ENCODE measurements around the gene PHYHD1. TPM values are rescaled to one million over a fixed set of nuclear protein-coding genes. Genes with fewer than 3 reads are reported as not detected.

Gene PHYHD1
- total RNA-seq, 4 donors from 2014 or later: 9.6 to 27.1 (median 25.4) TPM

DNA sequence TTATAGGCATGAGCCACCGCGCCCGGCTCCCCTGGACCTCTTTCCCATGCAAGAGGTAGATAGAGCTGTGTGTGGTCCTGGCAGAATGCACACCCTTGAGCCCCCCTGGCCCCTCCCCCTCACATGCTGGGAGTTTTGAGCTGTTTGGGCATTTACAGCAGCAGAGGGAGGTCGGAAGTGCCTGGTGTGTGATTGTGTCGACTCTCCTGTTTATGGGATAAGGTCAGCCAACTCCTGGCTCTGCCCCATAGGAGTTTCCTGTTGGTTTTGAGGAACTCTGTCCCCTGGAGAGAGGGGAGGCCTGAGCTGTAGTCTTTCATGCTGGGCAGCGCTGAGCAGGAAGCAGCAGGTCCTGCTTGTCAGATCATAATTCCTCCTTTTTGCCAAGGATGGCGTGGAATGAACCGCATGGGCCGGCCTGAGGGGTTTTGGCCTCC, 32.9 kb upstream of the PHYHD1 start:
- H3K9me3 ChIP-seq: no peaks in the 10 kb centered on the region
- H3K4me1 ChIP-seq: peaks cover 0 to 98% (median 51%) of the 10 kb centered on the region in 3 donors
- TF ChIP-seq POLR2AphosphoS5 (IDR thresholded peaks at IDR 0.05) (no peak), EP300 (IDR thresholded peaks at IDR 0.05) (no peak)
- TF ChIP-seq, protein P1, sequence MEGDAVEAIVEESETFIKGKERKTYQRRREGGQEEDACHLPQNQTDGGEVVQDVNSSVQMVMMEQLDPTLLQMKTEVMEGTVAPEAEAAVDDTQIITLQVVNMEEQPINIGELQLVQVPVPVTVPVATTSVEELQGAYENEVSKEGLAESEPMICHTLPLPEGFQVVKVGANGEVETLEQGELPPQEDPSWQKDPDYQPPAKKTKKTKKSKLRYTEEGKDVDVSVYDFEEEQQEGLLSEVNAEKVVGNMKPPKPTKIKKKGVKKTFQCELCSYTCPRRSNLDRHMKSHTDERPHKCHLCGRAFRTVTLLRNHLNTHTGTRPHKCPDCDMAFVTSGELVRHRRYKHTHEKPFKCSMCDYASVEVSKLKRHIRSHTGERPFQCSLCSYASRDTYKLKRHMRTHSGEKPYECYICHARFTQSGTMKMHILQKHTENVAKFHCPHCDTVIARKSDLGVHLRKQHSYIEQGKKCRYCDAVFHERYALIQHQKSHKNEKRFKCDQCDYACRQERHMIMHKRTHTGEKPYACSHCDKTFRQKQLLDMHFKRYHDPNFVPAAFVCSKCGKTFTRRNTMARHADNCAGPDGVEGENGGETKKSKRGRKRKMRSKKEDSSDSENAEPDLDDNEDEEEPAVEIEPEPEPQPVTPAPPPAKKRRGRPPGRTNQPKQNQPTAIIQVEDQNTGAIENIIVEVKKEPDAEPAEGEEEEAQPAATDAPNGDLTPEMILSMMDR (IDR thresholded peaks at IDR 0.05): no peak
- ATAC-seq: no peak
- no peak overlapping the region for H3K4me3 ChIP-seq
- peaks cover 0 to 58% of the 10 kb centered on the region in 2 donors for H3K36me3 ChIP-seq
- 13 to 47% methylated on average over 3 to 6 of the region's 9 CpGs for WGBS, 2 donors (ENCODE audit: low coverage in 1 of 2)
- peak overlapping the region in 3 of 4 donors; percentile 38 to 97 (median 51) for H3K27ac ChIP-seq
- H3K27me3 ChIP-seq: no peaks in the 10 kb centered on the region

DNA sequence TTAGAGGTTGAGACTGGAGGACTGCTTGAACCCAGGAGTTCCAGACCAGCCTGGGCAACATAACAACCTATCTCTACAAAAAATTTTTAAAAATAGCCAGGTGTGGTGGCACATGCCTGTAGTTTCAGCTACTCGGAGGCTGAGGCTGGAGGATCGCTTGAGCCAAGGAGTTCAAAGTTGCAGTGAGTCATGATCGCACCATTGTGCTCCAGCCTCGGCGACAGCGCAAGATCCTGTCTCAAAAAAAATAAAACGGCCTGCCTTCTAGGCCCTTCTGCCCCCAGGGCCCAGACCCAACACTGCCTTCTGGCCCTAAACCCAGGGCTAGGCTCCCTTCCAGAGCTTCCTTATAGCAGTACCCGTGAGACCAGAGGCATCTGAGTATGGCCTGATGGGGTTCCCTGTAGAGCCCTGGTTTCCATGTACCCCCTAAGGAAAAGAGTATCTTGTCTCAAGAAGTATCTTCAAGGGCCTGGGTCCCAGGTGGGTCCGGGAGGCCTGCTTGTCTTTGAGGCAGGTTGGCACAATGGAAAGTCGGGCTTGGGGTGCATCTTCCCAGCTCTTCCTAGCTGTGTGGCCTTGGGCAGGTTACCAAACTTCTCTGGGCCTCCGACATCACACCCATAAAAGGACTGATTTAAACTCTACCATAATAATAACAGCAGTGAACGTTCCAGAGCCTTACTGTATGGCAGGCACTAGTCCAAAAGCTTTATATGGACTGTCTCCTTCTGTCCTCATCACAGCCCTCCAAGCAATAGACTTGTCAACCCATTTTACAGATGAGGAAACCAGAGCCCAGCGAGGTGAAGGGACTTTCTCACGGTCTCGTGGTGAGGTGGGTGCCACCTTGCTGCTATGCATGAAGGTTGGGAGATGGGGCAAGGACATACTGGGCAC, 29.2 kb upstream of the PHYHD1 start:
- no peaks in the 10 kb centered on the region for H3K9me3 ChIP-seq
- TF ChIP-seq POLR2A (IDR thresholded peaks at IDR 0.05) (no peak), EP300 (IDR thresholded peaks at IDR 0.05) (no peak), POLR2AphosphoS5 (IDR thresholded peaks at IDR 0.05) (no peak)
- TF ChIP-seq, protein P1 (IDR thresholded peaks at IDR 0.05): no peak
- peak overlapping the region; percentile 7 to 89 (median 84) for H3K27ac ChIP-seq
- no peak for ATAC-seq
- peaks cover 0 to 86% (median 31%) of the 10 kb centered on the region in 3 donors for H3K4me1 ChIP-seq
- no peaks in the 10 kb centered on the region for H3K27me3 ChIP-seq
- H3K36me3 ChIP-seq: peaks cover 0 to 58% of the 10 kb centered on the region in 2 donors
- WGBS, 2 donors (ENCODE audit: low coverage in 1 of 2): 46 to 58% methylated on average over 5 to 8 of the region's 15 CpGs
- peak overlapping the region in 1 of 2 donors; percentile 38 for H3K4me3 ChIP-seq

DNA sequence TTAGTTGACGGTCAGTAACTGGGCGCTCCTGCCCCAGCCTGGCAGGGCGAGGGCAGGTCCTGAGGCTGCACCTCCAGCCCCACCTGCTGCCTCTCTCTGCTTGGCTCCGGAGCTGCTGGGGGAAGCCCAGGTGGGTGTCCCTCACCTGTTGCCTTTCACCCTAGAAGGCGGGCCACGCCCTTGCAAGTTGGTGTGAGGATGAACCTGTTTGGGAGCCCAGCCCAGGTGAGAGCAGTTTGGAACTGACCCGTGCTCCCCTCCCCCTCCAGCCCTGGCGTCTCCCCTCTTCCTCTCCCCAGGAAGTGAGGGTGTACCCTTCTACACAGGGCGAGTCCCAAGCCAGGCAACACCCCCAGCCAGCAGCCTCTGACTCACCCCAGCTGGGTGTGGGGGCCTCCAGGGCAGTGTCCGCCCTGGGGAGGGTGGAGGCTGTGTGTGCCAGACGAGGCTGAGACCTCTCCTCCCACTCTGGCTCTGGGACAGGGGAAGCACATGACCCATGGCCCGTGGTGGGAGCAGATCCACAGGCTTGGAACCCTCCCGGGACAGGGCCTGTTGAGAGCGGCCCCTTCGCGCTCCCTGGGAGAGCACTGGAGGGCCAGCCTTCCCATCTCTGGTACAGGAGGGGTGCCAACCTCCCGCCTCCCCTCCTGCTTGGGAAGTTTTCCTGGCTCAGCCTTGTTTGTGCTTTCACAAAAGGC, 28.4 kb upstream of the PHYHD1 start:
- TF ChIP-seq POLR2A (IDR thresholded peaks at IDR 0.05) (no peak), POLR2AphosphoS5 (IDR thresholded peaks at IDR 0.05) (peak; percentile 86)
- no peaks in the 10 kb centered on the region for H3K27me3 ChIP-seq
- WGBS, 2 donors (ENCODE audit: low coverage in 1 of 2): 8% methylated on average over 2 of the region's 17 CpGs; no CpG with 5 or more reads in 1 of the 2 donors
- H3K4me3 ChIP-seq: peak overlapping the region in 1 of 2 donors; percentile 38
- peak; percentile 98 for ATAC-seq
- H3K9me3 ChIP-seq: no peaks in the 10 kb centered on the region
- H3K36me3 ChIP-seq: peaks cover 0 to 58% of the 10 kb centered on the region in 2 donors
- H3K4me1 ChIP-seq: peaks cover 0 to 78% (median 31%) of the 10 kb centered on the region in 3 donors
- H3K27ac ChIP-seq: peak overlapping the region; percentile 7 to 89 (median 84)

DNA sequence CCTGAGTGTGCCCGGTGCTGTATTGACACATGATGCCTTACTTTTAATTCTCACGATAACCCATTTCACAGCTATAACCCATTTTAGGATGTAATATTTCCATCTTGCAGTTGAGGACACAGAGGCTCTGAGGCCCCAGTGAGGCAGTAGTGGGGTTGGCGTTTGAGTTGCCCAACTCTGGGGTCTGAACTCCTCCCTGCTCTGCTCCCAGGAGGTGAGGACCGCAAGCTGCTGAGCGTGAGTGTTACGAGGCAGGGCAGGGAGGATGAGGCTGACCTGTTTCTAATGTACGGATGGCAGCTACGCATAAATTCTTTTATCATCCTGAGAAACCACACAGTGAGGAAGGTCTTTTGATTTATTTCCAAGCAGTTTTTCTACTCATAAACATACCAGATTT, 27.4 kb upstream of the PHYHD1 start:
- H3K4me1 ChIP-seq: peaks cover 0 to 73% (median 24%) of the 10 kb centered on the region in 3 donors
- 78 to 79% methylated on average over 5 to 8 of the region's 8 CpGs for WGBS, 2 donors (ENCODE audit: low coverage in 1 of 2)
- H3K36me3 ChIP-seq: peaks cover 0 to 59% of the 10 kb centered on the region in 2 donors

DNA sequence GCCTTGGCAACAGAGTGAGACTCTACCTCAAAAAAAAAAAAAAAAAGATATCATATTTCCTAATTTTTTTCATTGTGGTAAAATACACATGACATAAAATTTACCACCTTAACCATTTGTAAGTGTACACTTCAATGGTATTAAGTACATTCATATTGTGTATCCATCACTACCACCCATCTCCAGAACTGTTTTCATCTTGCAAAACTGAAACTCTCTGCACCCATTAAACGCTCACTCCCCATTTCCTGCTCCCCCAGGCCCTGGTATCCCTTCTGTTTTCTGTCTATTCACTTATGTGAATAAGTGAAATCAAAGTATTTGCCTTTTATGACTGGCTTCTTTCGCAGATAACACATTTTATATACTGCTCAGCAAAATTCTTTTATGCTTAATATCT, 26.0 kb upstream of the PHYHD1 start:
- H3K27me3 ChIP-seq: no peaks in the 10 kb centered on the region
- H3K36me3 ChIP-seq: peaks cover 0 to 59% of the 10 kb centered on the region in 2 donors
- 84 to 91% methylated on average over 2 of the region's 2 CpGs for WGBS, 2 donors (ENCODE audit: low coverage in 1 of 2)
- peak overlapping the region in 1 of 4 donors; percentile 89 for H3K27ac ChIP-seq
- TF ChIP-seq EP300 (IDR thresholded peaks at IDR 0.05): no peak
- no peak for TF ChIP-seq POLR2A (IDR thresholded peaks at IDR 0.05)
- TF ChIP-seq, protein P1 (IDR thresholded peaks at IDR 0.05): no peak
- no peak for TF ChIP-seq POLR2AphosphoS5 (IDR thresholded peaks at IDR 0.05)
- no peaks in the 10 kb centered on the region for H3K9me3 ChIP-seq
- H3K4me3 ChIP-seq: no peak overlapping the region
- ATAC-seq: no peak
- H3K4me1 ChIP-seq: peaks cover 0 to 74% (median 18%) of the 10 kb centered on the region in 3 donors

More for the DNA sequence above, 27.4 kb upstream of the PHYHD1 start:
- Histone ChIP-seq H3K4me3 (no peak overlapping the region), H3K9me3 (no peaks in the 10 kb centered on the region), H3K27me3 (no peaks in the 10 kb centered on the region), H3K27ac (peak overlapping the region; percentile 13 to 89 (median 84))
- no peak for ATAC-seq
- no peak for TF ChIP-seq POLR2A (IDR thresholded peaks at IDR 0.05)
- no peak for TF ChIP-seq POLR2AphosphoS5 (IDR thresholded peaks at IDR 0.05)
- TF ChIP-seq, protein P1 (IDR thresholded peaks at IDR 0.05): no peak
